Neuronal stem cell (in vitro differentiated cells): ENCODE data around the gene TRAF1.

ENCODE experiments used
- DNase-seq: peaks from one replicate; pipeline ENCODE4 v3.0.0-alpha.2; 2013; ENCODE audit warnings: low spot score
- H2AFZ ChIP-seq: one replicate; pipeline ENCODE4 v1.6.1; 2013; ENCODE audit warnings: mild to moderate bottlenecking, low read length, inconsistent platforms
- H2AK5ac ChIP-seq: 2 replicates; pipeline ENCODE4 v1.6.1; 2013; ENCODE audit warnings: low read depth, mild to moderate bottlenecking, inconsistent platforms, low read length, moderate library complexity, mixed read lengths
- H2BK120ac ChIP-seq: 2 replicates; pipeline ENCODE4 v1.6.1; 2013; ENCODE audit warnings: low read depth, mild to moderate bottlenecking, inconsistent platforms, low read length, moderate library complexity, mixed read lengths
- H2BK12ac ChIP-seq: one replicate; pipeline ENCODE4 v1.6.1; 2013; ENCODE audit warnings: low read length, inconsistent platforms
- H2BK15ac ChIP-seq: 2 replicates; pipeline ENCODE4 v1.6.1; 2013; ENCODE audit warnings: mild to moderate bottlenecking, low read length, inconsistent platforms, mixed read lengths
- H2BK5ac ChIP-seq: one replicate; pipeline ENCODE4 v1.6.1; 2013; ENCODE audit warnings: inconsistent platforms, mild to moderate bottlenecking, low read length, moderate library complexity
- H3K14ac ChIP-seq: one replicate; pipeline ENCODE4 v1.6.1; 2013; ENCODE audit warnings: low read length, inconsistent platforms
- H3K18ac ChIP-seq: 2 replicates; pipeline ENCODE4 v1.6.1; 2013; ENCODE audit warnings: low read length, inconsistent platforms
- H3K23ac ChIP-seq: 2 replicates; pipeline ENCODE4 v1.6.1; 2013; ENCODE audit warnings: low read depth, mild to moderate bottlenecking, mixed read lengths, low read length, inconsistent platforms; ENCODE audit not compliant: poor library complexity
- H3K27ac ChIP-seq: replicated peaks from 3 replicates; pipeline ENCODE4 v1.5.1; 2013; ENCODE audit warnings: low read length, inconsistent platforms
- H3K27me3 ChIP-seq, 3 experiments: 2 replicates each; pipeline ENCODE4 v1.6.1; 2013; ENCODE audit warnings: low read length in 3 of 3, mild to moderate bottlenecking in 2 of 3, inconsistent platforms in 1 of 3, low read depth in 1 of 3, mixed read lengths in 1 of 3, moderate library complexity in 1 of 3; ENCODE audit not compliant: control insufficient read depth in 3 of 3, insufficient read depth in 3 of 3
- H3K36me3 ChIP-seq, 2 donors: replicated peaks in 1 of 2; 2 replicates each; pipeline ENCODE4 v1.6.1; 2013; ENCODE audit warnings: low read length in 2 of 2; ENCODE audit not compliant: control insufficient read depth in 2 of 2, insufficient read depth in 2 of 2
- H3K4ac ChIP-seq: 2 replicates; pipeline ENCODE4 v1.6.1; 2013; ENCODE audit warnings: inconsistent platforms, mild to moderate bottlenecking, low read length, moderate library complexity
- H3K4me1 ChIP-seq, 2 donors: 1 replicate in 1 of 2; 2 replicates in 1 of 2; pipeline ENCODE4 v1.6.1; 2013; ENCODE audit warnings: low read length in 2 of 2, low read depth in 1 of 2; ENCODE audit not compliant: control insufficient read depth in 2 of 2, insufficient read depth in 1 of 2
- H3K4me2 ChIP-seq: one replicate; pipeline ENCODE4 v1.6.1; 2013; ENCODE audit warnings: mild to moderate bottlenecking, low read length, inconsistent platforms; ENCODE audit not compliant: insufficient read depth, poor library complexity, severe bottlenecking
- H3K4me3 ChIP-seq, 2 donors: 2 replicates each; pipeline ENCODE4 v1.5.1; 2013; ENCODE audit warnings: low read length in 2 of 2, mild to moderate bottlenecking in 2 of 2, inconsistent platforms in 1 of 2, moderate library complexity in 1 of 2
- H3K79me1 ChIP-seq: one replicate; pipeline ENCODE4 v1.6.1; 2013; ENCODE audit warnings: low read depth, mild to moderate bottlenecking, inconsistent platforms, low read length, moderate library complexity
- H3K9ac ChIP-seq: one replicate; pipeline ENCODE4 v1.6.1; 2013; ENCODE audit warnings: mild to moderate bottlenecking, low read depth, low read length, inconsistent platforms; ENCODE audit not compliant: poor library complexity
- H3K9me3 ChIP-seq, 2 donors: replicated peaks in 1 of 2; 2 replicates each; pipeline versions ENCODE3 to v1.6.1; 2013; ENCODE audit warnings: low read length in 2 of 2, mild to moderate bottlenecking in 2 of 2, inconsistent platforms in 1 of 2, low read depth in 1 of 2, mixed read lengths in 1 of 2, moderate library complexity in 1 of 2; ENCODE audit not compliant: control insufficient read depth in 2 of 2, insufficient read depth in 1 of 2
- H4K8ac ChIP-seq: one replicate; pipeline ENCODE4 v1.6.1; 2013; ENCODE audit warnings: low read depth, mild to moderate bottlenecking, inconsistent platforms, low read length, moderate library complexity
- H4K91ac ChIP-seq: one replicate; pipeline ENCODE4 v1.6.1; 2013; ENCODE audit warnings: low read length, low read depth, mild to moderate bottlenecking, inconsistent platforms; ENCODE audit not compliant: poor library complexity
- WGBS, 2 donors: extraction: QIAGEN DNeasy Blood & Tissue Kit; methylation state at CpG; one replicate each; pipeline ENCODE4 v1.1.7; 2013; ENCODE audit warnings: missing lambda C conversion rate in 2 of 2, mixed read lengths in 1 of 2; ENCODE audit not compliant: insufficient read length in 2 of 2, insufficient replicate concordance in 1 of 2; ENCODE audit errors: extremely low coverage in 2 of 2; 5-methylcytosine and 5-hydroxymethylcytosine counted together

TRAF1 gene

DNA sequence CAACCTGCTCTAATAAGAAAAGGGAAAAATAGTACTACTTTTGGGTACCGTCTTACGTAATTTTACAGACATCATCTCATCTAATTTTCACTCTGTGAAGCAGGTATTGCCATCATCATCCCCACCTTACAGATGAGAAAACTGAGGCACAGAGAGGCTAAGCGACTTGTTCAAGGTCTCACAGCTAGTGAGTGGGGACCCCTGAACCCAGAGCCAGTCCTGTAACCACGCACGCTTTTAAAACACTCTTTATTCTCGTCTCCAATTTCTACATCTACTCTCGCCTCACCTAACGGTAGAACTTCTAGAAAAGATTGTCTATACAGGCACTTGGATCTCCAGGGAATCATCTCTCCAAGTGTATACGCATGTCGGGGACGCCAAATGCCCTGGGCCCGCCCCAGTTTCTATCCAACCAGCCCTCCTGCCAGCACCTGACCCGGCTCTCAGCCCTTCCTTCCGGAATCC lies 1.5 kb upstream of the TRAF1 start:
- H3K9ac ChIP-seq: no peak overlapping the region
- DNase-seq: no peak
- WGBS, 2 donors: 100% methylated on average over 3 of the region's 14 CpGs; no CpG with 5 or more reads in 1 of the 2 donors
- H3K14ac ChIP-seq: no peak overlapping the region
- H2BK5ac ChIP-seq: peak overlapping the region; percentile 32
- H3K9me3 ChIP-seq: peaks cover 0 to 4% of the 10 kb centered on the region in 2 donors
- H2BK12ac ChIP-seq: no peak overlapping the region
- peak overlapping the region in 1 of 2 donors; percentile 81 for H3K4me3 ChIP-seq
- H3K27me3 ChIP-seq: peaks cover 0 to 24% (median 0%) of the 10 kb centered on the region in 3 experiments
- H3K4ac ChIP-seq: no peak overlapping the region
- peak overlapping the region; percentile 99 for H3K18ac ChIP-seq
- H3K36me3 ChIP-seq: no peaks in the 10 kb centered on the region
- H3K23ac ChIP-seq: no peak overlapping the region
- no peak overlapping the region for H2AFZ ChIP-seq
- H2BK120ac ChIP-seq: no peak overlapping the region
- no peak overlapping the region for H2AK5ac ChIP-seq
- no peak overlapping the region for H4K8ac ChIP-seq
- H4K91ac ChIP-seq: no peak overlapping the region
- H3K4me2 ChIP-seq: peak overlapping the region; percentile 73
- H3K27ac ChIP-seq: no peak overlapping the region
- H2BK15ac ChIP-seq: peak overlapping the region; percentile 22
- H3K79me1 ChIP-seq: no peaks in the 10 kb centered on the region
- H3K4me1 ChIP-seq: peaks cover 5 to 7% of the 10 kb centered on the region in 2 donors

DNA sequence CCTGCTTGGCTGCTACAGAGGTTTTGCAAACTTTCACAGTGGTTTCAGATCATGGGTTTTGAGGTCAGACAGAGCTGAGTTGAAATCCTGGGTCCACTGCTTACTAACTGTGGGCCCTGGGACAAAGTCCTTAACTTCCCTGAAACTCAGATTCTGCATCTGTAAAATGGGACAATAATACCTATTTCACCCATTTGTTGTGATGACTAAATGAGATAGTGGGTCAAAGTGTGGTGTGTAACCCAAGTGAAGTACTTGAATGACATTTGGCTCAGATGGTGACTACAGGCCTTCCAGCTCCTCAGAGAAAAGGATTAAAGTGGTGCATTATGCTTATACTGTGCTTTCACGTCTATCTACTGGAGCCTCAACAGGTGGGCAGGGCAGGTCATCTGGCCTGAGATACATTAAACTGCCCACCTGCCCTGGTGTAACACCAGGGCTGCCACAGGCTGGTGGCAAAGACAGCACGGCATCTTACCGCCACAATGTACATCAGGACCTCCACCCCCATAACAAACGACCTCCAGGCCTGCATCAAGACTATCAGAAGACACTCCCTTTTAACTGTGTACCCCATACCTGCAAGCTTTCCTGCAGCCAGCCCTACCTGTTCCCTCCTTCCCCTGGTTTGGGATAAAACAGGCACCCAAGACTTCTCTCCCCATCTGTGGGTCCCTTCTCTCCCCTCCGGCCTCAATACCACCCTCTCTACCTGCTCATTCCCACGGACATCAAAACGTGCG lies 846 bp upstream of the TRAF1 start:
- no peak overlapping the region for H2AFZ ChIP-seq
- no peak overlapping the region for H3K4me2 ChIP-seq
- no peak overlapping the region for H2BK12ac ChIP-seq
- H4K91ac ChIP-seq: no peak overlapping the region
- H3K9ac ChIP-seq: no peak overlapping the region
- H2BK120ac ChIP-seq: no peak overlapping the region
- H3K79me1 ChIP-seq: no peaks in the 10 kb centered on the region
- H4K8ac ChIP-seq: no peak overlapping the region
- no peak overlapping the region for H3K14ac ChIP-seq
- H3K4me1 ChIP-seq: peaks cover 5 to 7% of the 10 kb centered on the region in 2 donors
- H3K4me3 ChIP-seq: no peak overlapping the region
- peaks cover 0 to 4% of the 10 kb centered on the region in 2 donors for H3K9me3 ChIP-seq
- WGBS, 2 donors: no CpG with 5 or more reads among the region's 8 CpGs
- no peak overlapping the region for H3K18ac ChIP-seq
- H2BK15ac ChIP-seq: no peak overlapping the region
- no peak overlapping the region for H3K23ac ChIP-seq
- peaks cover 0 to 24% (median 0%) of the 10 kb centered on the region in 3 experiments for H3K27me3 ChIP-seq
- no peaks in the 10 kb centered on the region for H3K36me3 ChIP-seq
- DNase-seq: no peak
- no peak overlapping the region for H3K4ac ChIP-seq
- no peak overlapping the region for H3K27ac ChIP-seq
- no peak overlapping the region for H2AK5ac ChIP-seq
- H2BK5ac ChIP-seq: no peak overlapping the region

DNA sequence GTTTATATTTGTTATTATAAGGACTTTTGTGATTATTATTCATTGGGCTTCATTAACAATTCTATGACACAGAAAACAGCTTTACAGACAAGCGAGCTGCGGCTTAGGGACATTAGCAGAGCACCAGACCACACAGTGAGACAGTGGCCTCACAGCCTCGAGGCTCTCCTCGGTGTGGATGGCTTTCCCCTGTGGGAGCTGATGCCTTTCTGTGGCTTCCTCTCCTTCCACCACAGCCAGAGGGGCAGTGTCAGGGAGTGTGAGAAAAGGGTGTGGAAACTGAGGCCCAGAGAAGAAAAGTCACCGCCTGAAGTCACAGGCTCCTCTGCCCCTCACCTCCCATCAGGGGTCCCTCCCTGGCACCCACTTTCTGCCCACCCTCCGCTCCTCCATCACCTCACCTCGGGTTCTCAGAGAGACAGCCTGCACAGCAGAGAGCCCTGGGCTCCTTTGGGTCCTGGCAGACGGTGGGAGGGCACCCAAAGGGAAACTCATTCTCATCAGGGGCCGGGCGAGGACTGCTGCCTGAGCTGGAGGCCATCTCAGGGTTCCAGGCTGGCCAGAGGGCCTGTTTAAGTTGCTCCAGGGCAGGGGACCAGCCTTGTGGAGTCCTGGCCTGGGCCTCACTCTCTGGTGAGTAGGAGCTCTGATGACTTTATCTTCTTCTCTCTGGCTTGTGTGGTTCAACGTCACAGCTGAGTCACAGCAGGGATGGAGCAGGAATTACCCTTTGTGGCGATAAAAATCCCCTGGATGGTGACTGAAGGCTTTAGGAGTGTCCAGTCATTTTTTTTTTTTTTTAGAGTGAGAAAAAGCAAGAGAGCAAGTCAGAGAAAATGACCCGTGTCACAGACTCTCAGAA lies 830 bp downstream of the TRAF1 start:
- no peaks in the 10 kb centered on the region for H3K79me1 ChIP-seq
- peak overlapping the region; percentile 78 for H4K8ac ChIP-seq
- H2AK5ac ChIP-seq: no peak overlapping the region
- H2AFZ ChIP-seq: peak overlapping the region; percentile 32
- H3K4me2 ChIP-seq: no peak overlapping the region
- no peak overlapping the region for H3K9ac ChIP-seq
- no peaks in the 10 kb centered on the region for H3K36me3 ChIP-seq
- H3K23ac ChIP-seq: no peak overlapping the region
- peaks cover 7 to 12% of the 10 kb centered on the region in 2 donors for H3K4me1 ChIP-seq
- no peak overlapping the region for H3K4me3 ChIP-seq
- no peak for DNase-seq
- H2BK12ac ChIP-seq: no peak overlapping the region
- no peak overlapping the region for H2BK15ac ChIP-seq
- H2BK5ac ChIP-seq: no peak overlapping the region
- no peak overlapping the region for H2BK120ac ChIP-seq
- no peak overlapping the region for H3K18ac ChIP-seq
- peaks cover 0 to 24% (median 0%) of the 10 kb centered on the region in 3 experiments for H3K27me3 ChIP-seq
- H3K9me3 ChIP-seq: peaks cover 0 to 4% of the 10 kb centered on the region in 2 donors
- no CpG with 5 or more reads among the region's 13 CpGs for WGBS, 2 donors
- H3K14ac ChIP-seq: no peak overlapping the region
- H4K91ac ChIP-seq: no peak overlapping the region
- H3K4ac ChIP-seq: no peak overlapping the region
- H3K27ac ChIP-seq: no peak overlapping the region
